HG03135 (cell line): ENCODE measurements around the gene C1QTNF12.
A peak's percentile ranks its signal among the peaks of the same experiment; 100 is the strongest.

ENCODE experiments used
- ATAC-seq: cut with Tn5 transposase; IDR thresholded peaks from one replicate; pipeline ENCODE4 v1.9.1; 2021; ENCODE audit warnings: mild to moderate bottlenecking, moderate library complexity; ENCODE audit not compliant: unreplicated experiment

C1QTNF12 gene

GRCh38 chr1:1246577-1247340 is at the start of gene C1QTNF12:
C1QTNF12 (minus strand) TSS chr1:1246722; CDS start chr1:1246690, 32 bp downstream.
- ATAC-seq, result no peak

- no peak for ATAC-seq
Measured at GRCh38 chr1:1295154-1295923, 48.8 kb upstream of the C1QTNF12 start.

- no peak for ATAC-seq
Measured at GRCh38 chr1:1294250-1294890, 47.8 kb upstream of the C1QTNF12 start.

- ATAC-seq, result no peak
Measured at GRCh38 chr1:1293263-1294249, 47.0 kb upstream of the C1QTNF12 start.

- no peak for ATAC-seq
Measured at GRCh38 chr1:1292851-1293250, 46.3 kb upstream of the C1QTNF12 start.

- ATAC-seq, result no peak
Measured at GRCh38 chr1:1292442-1292779, 45.9 kb upstream of the C1QTNF12 start.

GRCh38 chr1:1291548-1292441 is 45.3 kb upstream of the C1QTNF12 start:
- ATAC-seq, result peak; percentile 47

GRCh38 chr1:1291023-1291528 is 44.6 kb upstream of the C1QTNF12 start:
- no peak for ATAC-seq

GRCh38 chr1:1290238-1290731 is 43.8 kb upstream of the C1QTNF12 start:
- no peak for ATAC-seq

- no peak for ATAC-seq
Measured at GRCh38 chr1:1287288-1288110, 41.0 kb upstream of the C1QTNF12 start.

GRCh38 chr1:1286313-1287261 is 40.1 kb upstream of the C1QTNF12 start:
- no peak for ATAC-seq

- ATAC-seq, result no peak
Measured at GRCh38 chr1:1285611-1286311, 39.2 kb upstream of the C1QTNF12 start.

GRCh38 chr1:1285102-1285571 is 38.6 kb upstream of the C1QTNF12 start:
- no peak for ATAC-seq

GRCh38 chr1:1284221-1285101 is 37.9 kb upstream of the C1QTNF12 start:
- no peak for ATAC-seq

GRCh38 chr1:1283821-1284220 is 37.3 kb upstream of the C1QTNF12 start:
- no peak for ATAC-seq

GRCh38 chr1:1282998-1283397 is 36.5 kb upstream of the C1QTNF12 start:
- no peak for ATAC-seq
